Stimulated activated CD8-positive, alpha-beta memory T cell treated with anti-CD3 and anti-CD28 coated beads, Interleukin-7, amount 100 ng/mL, for 1 hour (primary cell): ENCODE measurements around the gene PCDHB16.
"Not testable (repeated sequence)": the region's sequence is repeated elsewhere in the genome, so short reads cannot be mapped to it uniquely, and the experiment has no call there.

Experiments used
- DNase-seq, 2 donors: peaks; one replicate each; pipeline ENCODE4 v3.0.0-alpha.2; 2020; ENCODE audit warnings: low read depth in 2 of 2

The PCDHB16 gene

DNA sequence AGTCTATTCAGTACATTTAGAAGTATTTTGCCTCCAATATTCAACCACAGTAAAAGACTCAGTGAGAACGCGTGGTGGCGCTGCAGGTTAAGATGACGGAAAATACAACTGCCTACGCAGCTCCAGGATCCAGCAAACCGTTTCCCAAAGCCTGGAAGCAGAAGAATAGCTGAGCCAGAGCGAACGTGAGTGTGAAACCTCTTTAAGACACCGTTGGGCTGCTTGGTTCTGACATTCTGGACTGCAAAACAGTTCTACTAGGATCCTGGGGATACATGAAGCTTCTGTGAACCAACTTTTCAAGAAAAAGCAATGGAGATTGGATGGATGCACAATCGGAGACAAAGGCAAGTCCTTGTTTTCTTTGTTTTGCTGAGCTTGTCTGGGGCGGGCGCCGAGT, at the start of gene PCDHB16:
Gene PCDHB16, plus strand, starts transcription at position 140 of the 400 bp plus-strand sequence. Its CDS starts 173 bp downstream, at position 313.
- DNase-seq, result no peak

DNA sequence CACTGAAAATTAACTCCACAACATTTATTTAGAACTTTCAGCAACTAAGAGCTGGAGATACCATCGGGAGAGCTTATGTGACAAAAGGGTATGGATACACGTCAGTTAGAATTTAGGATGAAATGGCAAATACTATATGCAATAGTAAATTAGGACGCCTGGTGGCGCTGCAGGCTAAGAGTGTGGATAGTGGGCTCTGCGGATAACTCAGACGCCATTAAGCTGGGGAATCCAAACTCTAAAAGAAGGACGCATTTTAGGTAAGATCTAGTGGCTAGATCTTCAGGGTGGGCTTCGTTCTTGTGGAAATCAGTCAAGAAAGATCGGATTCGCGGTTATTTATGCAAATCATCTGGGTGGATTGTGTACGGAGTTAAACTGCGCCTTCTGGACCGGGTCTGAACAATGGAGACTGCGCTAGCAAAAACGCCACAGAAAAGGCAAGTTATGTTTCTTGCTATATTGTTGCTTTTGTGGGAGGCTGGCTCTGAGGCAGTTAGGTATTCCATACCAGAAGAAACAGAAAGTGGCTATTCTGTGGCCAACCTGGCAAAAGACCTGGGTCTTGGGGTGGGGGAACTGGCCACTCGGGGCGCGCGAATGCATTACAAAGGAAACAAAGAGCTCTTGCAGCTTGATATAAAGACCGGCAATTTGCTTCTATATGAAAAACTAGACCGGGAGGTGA, 47.0 kb upstream of the PCDHB16 start, which contains the start of gene PCDHB5:
Gene PCDHB5, plus strand, starts transcription at position 177 of the 688 bp plus-strand sequence. Its CDS starts 229 bp downstream, at position 406.
- no peak for DNase-seq

DNA sequence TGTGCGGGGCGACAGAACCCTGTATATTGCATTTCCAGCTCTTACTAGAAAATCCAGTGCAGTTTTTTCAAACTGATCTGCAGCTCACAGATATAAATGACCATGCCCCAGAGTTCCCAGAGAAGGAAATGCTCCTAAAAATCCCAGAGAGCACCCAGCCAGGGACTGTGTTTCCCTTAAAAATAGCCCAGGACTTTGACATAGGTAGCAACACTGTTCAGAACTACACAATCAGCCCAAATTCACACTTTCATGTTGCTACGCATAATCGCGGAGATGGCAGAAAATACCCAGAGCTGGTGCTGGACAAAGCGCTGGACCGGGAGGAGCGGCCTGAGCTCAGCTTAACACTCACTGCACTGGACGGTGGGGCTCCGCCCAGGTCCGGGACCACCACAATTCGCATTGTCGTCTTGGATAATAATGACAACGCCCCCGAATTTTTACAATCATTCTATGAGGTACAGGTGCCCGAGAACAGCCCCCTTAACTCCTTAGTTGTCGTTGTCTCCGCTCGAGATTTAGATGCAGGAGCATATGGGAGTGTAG, 46.4 kb upstream of the PCDHB16 start:
- DNase-seq, result no peak

DNA sequence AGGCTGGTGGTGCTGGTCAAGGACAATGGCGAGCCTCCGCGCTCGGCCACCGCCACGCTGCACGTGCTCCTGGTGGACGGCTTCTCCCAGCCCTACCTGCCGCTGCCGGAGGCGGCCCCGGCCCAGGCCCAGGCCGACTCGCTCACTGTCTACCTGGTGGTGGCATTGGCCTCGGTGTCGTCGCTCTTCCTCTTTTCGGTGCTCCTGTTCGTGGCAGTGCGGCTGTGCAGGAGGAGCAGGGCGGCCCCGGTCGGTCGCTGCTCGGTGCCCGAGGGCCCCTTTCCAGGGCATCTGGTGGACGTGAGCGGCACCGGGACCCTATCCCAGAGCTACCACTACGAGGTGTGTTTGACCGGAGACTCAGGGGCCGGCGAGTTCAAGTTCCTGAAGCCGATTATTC, 44.8 kb upstream of the PCDHB16 start:
- not testable (repeated sequence) for DNase-seq

DNA sequence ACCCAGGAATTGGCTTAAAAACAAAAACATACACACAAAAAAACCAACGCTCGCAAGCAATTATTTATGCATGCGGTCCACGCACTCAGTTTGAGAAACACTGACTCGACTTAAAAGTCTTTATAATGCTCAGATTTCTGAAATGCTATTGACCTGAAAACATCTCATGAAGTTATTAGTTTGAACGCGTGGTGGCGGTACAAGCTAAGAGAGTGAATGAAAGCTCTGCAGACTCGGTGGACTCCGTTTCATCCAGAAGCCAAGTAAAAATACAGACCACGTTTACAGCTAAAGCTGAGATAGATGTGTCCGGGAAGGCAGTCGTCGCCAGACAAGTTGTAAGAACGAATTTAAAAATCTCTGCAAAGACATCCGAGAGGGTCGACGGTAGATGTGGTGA, 32.4 kb upstream of the PCDHB16 start, which contains the start of gene PCDHB6:
Gene PCDHB6, plus strand, starts transcription at position 246 of the 400 bp plus-strand sequence. CDS start 201 bp downstream, outside the sequence.
- DNase-seq, result no peak

DNA sequence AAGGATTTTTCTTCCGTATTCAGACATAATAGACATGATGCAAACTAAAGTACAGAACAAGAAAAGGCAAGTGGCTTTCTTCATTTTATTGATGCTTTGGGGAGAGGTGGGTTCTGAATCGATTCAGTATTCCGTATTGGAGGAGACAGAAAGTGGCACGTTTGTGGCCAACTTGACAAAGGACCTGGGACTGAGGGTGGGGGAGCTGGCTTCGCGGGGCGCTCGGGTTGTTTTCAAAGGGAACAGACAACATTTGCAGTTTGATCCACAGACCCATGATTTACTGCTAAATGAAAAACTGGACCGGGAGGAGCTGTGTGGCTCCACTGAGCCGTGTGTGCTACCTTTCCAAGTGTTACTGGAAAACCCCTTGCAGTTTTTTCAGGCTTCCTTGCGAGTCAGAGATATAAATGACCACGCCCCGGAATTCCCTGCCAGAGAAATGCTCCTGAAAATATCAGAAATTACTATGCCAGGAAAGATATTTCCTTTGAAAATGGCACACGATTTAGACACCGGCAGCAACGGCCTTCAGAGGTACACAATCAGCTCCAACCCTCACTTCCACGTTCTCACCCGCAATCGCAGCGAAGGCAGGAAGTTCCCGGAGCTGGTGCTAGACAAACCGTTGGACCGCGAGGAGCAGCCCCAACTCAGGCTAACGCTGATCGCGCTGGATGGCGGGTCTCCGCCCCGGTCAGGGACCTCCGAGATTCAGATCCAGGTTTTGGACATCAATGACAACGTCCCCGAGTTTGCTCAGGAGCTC, 31.8 kb upstream of the PCDHB16 start:
- DNase-seq, result no peak

DNA sequence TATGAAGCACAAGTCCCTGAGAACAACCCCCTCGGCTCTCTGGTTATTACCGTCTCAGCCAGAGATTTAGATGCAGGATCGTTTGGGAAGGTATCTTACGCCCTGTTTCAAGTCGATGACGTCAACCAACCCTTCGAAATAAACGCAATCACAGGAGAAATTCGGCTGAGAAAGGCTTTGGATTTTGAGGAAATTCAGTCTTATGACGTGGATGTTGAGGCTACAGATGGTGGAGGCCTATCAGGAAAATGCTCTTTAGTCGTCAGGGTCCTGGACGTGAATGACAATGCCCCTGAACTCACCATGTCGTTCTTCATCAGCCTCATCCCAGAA, 31.2 kb upstream of the PCDHB16 start:
- DNase-seq, result no peak

DNA sequence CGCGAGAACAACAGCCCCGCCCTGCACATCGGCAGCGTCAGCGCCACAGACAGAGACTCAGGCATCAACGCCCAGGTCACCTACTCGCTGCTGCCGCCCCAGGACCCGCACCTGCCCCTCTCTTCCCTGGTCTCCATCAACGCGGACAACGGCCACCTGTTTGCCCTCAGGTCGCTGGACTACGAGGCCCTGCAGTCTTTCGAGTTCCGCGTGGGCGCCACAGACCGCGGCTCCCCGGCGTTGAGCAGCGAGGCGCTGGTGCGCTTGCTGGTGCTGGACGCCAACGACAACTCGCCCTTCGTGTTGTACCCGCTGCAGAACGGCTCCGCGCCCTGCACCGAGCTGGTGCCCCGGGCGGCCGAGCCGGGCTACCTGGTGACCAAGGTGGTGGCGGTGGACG, 30.6 kb upstream of the PCDHB16 start:
- DNase-seq, result not testable (repeated sequence)

DNA sequence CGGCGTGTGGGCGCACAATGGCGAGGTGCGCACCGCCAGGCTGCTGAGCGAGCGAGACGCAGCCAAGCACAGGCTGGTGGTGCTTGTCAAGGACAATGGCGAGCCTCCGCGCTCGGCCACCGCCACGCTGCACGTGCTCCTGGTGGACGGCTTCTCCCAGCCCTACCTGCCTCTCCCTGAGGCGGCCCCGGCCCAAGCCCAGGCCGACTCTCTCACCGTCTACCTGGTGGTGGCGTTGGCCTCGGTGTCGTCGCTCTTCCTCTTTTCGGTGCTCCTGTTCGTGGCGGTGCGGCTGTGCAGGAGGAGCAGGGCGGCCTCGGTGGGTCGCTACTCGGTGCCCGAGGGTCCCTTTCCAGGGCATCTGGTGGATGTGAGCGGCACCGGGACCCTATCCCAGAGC, 30.1 kb upstream of the PCDHB16 start:
- not testable (repeated sequence) for DNase-seq

DNA sequence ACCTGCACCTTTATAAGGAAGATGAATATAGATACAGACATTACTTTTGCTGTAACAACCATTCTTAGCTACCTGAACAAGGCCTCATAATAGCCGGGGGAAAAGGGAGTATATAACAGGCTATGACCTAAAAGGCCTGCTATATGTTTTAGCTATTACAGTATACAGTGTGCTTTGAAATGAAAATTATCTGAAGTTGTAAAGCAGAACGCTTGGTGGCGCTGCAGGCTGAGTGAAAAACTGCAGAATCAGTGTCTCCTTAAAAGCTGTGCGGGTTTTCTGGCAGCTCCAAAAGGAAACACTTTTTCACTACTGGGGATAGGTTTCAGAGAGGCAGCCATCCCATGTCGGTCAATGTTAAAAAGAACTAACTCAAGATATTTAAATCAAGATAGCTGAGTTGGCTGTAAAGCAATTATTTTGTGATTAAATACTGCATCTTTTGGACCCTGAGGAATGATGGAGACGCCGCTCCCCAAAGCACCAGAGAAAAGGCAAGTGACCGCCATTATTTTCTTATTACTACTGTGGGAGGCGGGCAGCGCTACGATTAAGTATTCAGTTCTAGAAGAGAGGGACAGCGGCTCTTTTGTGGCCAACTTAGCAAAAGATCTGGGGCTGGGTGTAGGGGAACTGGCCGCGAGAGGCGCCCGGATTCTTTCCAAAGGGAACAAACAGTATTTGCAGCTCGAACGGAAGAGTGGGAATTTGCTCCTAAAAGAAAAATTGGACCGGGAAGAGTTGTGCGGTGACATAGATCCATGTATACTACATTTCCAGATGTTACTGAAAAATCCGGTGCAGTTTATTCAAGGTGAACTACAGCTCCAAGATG, 26.4 kb upstream of the PCDHB16 start:
- no peak for DNase-seq

DNA sequence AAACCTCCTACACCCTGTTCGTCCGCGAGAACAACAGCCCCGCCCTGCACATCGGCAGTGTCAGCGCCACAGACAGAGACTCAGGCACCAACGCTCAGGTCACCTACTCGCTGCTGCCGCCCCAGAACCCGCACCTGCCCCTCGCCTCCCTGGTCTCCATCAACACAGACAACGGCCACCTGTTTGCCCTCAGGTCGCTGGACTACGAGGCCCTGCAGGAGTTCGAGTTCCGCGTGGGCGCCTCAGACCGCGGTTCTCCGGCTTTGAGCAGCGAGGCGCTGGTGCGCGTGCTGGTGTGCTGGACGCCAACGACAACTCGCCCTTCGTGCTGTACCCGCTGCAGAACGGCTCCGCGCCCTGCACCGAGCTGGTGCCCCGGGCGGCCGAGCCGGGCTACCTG, 24.8 kb upstream of the PCDHB16 start:
- not testable (repeated sequence) for DNase-seq

DNA sequence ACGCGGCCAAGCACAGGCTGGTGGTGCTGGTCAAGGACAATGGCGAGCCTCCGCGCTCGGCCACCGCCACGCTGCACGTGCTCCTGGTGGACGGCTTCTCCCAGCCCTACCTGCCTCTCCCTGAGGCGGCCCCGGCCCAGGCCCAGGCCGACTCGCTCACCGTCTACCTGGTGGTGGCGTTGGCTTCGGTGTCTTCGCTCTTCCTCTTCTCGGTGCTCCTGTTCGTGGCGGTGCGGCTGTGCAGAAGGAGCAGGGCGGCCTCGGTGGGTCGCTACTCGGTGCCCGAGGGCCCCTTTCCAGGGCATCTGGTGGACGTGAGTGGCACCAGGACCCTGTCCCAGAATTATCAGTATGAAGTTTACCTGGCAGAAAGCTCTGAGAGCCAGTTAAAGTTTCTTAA, 24.3 kb upstream of the PCDHB16 start:
- DNase-seq, result not testable (repeated sequence)

DNA sequence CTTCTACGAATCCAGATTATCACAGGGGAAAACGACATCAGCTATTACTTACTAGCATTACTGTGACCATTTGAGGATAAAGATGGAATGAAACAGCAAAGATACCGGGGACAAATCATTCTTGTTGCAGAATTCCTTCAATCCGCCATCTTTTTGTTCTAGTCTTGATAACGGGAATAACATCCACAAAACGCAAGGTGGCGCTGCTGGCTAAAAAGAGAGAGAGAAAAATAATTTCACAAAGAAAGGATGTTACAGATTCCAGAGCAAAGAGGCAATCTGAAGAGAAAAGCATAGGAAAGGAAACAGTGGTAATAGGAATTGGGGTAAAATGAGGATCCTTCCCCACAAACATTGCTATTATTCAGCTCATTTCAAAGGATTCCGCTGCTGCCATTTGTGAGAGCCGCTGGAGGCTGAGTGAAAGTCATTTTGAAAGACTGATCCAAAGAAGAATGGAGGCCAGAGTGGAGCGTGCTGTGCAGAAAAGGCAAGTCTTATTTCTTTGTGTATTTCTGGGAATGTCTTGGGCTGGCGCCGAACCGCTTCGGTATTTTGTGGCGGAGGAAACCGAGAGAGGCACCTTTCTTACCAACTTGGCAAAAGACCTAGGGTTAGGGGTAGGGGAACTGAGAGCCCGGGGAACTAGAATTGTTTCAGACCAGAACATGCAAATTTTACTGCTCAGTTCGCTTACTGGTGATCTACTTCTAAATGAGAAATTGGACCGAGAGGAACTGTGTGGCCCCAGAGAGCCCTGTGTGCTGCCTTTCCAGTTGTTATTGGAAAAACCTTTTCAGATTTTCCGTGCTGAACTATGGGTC, 9.6 kb upstream of the PCDHB16 start, which contains the start of gene PCDHB7:
Gene PCDHB7, plus strand, starts transcription at position 264 of the 824 bp plus-strand sequence. Its CDS starts 192 bp downstream, at position 456.
- DNase-seq, result no peak

DNA sequence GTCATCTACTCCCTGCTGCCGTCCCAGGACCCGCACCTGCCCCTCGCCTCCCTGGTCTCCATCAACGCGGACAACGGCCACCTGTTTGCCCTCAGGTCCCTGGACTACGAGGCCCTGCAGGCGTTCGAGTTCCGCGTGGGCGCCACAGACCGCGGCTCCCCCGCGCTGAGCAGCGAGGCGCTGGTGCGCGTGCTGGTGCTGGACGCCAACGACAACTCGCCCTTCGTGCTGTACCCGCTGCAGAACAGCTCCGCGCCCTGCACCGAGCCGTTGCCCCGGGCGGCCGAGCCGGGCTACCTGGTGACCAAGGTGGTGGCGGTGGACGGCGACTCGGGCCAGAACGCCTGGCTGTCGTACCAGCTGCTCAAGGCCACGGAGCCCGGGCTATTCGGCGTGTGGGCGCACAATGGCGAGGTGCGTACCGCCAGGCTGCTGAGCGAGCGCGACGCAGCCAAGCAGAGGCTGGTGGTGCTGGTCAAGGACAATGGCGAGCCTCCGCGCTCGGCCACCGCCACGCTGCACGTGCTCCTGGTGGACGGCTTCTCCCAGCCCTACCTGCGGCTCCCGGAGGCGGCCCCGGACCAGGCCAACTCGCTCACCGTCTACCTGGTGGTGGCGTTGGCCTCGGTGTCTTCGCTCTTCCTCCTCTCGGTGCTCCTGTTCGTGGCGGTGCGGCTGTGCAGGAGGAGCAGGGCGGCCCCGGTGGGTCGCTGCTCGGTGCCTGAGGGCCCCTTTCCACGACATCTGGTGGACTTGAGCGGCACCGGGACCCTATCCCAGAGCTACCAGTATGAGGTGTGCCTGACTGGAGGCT, 7.7 kb upstream of the PCDHB16 start:
- DNase-seq, result not testable (repeated sequence)

DNA sequence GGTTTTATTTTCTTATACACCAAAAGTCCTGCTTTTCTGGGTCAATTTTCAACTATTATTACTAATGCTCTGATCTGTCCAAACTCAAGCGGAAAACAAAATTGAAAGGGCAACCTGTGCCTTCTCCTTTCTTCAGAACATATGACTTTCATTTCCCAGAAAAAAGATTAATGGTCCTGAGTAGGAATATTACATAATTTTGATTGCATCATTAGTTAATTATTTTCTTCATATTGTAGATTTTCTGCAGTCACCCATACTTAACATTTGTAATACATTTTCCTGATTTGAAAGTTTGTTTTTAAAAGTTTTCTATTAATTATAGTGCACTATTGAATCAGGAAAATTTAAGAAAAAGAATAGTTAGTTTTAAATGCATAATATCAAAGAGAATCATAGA, 6.3 kb upstream of the PCDHB16 start:
- DNase-seq, result no peak

DNA sequence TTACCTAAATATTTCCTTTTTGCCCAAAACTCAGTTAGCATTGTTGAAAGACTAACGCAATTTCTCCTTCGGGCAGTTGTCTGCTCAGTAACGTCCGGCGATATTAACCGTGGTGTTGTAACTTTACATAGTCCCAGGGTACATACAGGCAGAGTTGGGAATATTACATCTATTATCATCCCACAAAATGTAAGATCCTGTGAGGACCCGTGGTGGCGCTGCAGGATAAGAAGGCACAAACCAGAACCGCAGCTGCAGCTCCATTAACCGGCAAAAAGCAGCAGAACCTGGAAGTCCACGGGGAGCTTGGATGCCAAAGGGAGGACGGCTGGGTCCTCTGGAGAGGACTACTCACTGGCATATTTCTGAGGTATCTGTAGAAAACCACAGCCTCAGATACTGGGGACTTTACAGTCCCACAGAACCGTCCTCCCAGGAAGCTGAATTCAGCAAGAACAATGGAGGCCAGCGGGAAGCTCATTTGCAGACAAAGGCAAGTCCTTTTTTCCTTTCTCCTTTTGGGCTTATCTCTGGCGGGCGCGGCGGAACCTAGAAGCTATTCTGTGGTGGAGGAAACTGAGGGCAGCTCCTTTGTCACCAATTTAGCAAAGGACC, 4.5 kb upstream of the PCDHB16 start, which contains the start of gene PCDHB8:
Gene PCDHB8, plus strand, starts transcription at position 214 of the 615 bp plus-strand sequence. Its CDS starts 245 bp downstream, at position 459.
- not testable (repeated sequence) for DNase-seq

DNA sequence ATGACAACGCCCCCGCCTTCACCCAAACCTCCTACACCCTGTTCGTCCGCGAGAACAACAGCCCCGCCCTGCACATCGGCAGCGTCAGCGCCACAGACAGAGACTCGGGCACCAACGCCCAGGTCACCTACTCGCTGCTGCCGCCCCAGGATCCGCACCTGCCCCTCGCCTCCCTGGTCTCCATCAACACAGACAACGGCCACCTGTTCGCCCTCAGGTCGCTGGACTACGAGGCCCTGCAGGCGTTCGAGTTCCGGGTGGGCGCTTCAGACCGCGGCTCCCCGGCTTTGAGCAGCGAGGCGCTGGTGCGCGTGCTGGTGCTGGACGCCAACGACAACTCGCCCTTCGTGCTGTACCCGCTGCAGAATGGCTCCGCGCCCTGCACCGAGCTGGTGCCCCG, 2.8 kb upstream of the PCDHB16 start:
- not testable (repeated sequence) for DNase-seq

DNA sequence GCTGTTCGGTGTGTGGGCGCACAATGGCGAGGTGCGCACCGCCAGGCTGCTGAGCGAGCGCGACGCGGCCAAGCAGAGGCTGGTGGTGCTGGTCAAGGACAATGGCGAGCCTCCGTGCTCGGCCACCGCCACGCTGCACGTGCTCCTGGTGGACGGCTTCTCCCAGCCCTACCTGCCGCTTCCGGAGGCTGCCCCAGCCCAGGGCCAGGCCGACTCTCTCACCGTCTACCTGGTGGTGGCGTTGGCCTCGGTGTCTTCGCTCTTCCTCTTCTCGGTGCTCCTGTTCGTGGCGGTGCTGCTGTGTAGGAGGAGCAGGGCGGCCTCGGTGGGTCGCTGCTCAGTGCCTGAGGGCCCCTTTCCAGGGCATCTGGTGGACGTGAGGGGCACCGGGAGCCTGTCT, 2.3 kb upstream of the PCDHB16 start:
- not testable (repeated sequence) for DNase-seq

DNA sequence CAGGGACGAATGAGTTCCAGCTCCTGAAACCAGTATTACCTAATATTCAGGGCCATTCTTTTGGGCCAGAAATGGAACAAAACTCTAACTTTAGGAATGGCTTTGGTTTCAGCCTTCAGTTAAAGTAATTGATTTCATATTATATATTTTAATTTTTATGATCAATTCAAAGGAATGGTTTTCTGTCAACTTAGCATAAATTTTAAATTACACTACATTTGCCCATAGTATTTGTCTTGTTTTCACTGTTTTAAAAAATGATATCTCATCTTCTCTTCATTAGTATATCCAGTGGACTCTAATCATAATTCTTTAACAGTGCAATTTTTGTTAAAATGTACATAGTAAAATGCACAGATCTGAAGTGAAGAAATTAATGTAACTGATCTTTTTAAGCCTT, 1.9 kb upstream of the PCDHB16 start:
- no peak for DNase-seq
